ENCODE measurements around the gene AJAP1.
A peak's percentile ranks its signal among the peaks of the same experiment; 100 is the strongest.

AJAP1 gene

DNA sequence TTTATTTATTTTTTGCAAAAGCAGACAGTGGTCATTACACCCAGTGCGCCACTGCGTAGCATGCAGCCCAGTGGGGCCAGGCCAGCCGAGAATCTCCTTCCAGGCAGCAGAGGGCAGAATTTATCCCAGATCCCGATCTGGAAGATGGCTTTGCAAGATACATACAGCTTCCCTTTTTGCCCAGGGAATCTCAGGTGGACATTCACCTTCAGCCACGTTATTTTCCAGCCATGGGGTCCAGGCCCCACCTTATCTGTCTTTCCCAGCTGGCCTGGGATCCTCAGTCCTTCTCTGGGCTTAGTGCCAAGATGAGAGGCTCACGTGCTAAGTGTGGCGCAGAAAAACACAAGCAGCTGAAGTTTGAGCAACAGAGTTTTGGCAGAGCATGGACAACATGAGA lies 123.6 kb downstream of the AJAP1 start:
- DNase-seq: no peak

DNA sequence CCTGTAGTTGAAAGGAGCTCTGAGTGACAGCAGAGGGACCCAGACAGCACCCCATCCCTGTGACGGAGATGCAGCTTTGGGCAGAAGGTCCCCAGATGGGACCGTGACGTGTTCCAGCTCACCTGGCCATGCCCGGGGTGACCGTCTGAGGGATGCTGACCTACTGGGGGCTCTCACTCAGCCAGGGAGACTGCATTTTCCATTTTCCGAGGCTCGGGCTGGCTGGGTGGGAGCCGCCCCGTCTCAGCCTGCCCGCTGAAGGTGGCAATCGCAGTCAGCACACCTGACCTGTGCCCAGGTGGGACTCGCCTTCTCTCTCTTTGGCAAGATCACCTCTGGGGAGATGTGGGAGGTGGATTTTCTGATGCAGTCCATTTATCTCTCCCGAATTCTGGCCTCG lies 127.2 kb downstream of the AJAP1 start:
- DNase-seq: no peak

DNA sequence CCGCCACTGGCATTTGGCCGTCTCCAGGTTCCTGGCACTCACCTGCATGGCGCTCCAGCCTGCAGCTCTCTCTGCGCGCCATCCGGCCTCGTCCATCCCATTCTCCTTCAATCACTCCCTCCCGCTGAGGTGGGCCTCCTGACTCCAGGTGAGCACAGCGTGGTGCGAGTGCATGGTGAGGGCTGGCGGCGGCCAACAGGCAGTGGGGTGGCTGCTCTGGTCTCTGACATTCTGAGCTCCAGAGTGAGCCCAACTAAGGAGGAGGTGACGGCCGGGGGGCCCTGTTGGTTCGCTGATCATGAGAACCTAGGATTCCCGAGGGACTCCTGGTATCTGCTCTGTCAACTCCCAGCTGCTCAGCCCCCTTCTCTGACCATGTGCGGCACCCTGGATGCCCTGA lies 130.4 kb downstream of the AJAP1 start:
- no peak for DNase-seq

DNA sequence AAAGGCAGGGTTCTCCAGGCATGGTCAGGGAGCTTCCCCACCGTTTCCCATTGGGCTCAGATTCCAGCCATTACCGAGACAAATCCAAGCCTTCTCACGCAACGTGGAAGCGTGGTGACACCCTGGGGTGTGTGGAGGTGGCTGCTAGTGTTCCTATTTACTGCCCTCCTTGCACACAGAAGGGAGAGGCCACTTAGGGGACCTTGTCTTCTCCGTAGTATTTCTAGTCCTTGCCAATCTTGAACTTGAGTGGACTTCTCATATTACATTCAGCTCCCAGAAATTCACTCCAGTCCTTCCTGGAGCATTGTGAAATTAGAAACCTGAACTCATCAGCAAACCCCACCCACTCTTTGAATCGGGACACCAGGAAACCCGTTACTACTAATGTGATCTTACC lies 131.6 kb downstream of the AJAP1 start:
- no peak for DNase-seq

DNA sequence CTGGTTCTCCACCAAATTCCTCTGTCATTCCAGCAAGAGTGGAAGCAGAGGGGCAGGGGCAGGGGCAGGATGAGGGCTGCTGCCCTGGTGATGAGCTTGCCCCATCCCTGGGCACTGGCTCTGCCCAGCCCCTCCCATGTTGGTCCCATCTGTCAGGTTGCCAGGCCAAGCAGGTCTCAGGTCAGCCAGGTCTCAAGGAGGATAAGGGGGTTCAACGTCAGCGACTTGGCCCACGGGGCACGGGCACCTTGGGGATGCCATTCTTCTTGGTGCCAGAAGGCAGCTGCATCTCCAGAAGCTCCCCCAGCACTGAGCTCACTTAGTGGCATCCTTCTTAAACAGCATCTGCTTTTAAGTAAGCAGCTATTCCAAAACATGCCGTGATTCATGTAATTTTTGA lies 133.1 kb downstream of the AJAP1 start:
- DNase-seq: no peak

DNA sequence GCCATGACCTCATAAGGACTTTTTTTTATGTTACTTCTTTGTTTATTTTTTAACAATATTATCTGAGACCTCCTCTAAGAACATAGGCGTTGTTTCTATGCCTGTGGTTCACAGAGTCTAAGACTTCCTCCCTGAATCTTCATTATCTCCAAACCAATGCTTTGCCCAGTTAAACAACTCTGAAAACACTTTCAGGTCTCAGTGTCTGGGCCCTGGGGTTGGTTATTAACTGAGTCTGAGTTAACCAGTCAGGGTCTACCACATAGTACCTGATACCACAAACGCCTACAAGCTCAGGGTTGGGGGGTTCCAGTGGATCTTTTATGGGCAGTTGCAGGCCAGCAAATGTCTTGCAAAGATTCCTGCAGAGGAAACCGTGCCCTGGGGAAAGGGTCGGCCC lies 138.2 kb downstream of the AJAP1 start:
- no peak for DNase-seq

DNA sequence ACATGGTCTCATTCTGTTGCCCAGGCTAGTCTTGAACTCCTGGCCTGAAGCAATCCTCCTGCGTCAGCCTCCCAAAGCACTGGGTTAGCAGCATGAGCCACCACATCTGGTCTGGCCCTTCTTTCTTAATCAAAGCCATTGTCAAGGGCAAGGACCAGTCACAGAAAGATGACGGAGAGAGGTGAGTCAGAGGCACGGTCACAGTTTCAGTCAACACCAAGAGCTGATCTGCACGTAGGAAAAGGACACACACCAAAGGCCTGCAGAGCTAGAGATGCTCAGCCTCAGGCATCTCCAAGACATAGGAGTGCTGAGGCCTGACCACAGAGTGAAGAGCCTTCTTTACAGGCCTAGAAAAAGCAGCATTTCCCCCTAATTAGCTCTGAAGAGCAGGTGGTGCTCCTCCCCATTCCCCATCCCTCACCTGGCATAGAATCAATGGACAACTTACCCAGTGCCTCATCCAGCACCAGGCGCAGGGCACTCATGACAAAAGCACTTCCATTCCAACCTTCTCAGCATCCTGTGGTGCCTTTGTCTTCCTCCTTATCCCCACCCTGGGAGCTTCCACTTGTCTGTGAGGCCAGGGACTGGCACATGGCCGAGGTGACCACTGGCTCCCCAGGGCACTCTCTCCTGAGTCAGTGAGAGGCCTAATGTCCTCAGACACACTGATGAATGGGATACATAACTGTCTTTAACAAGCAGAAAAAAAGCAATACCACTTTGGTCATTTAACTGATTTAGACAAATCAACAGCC lies 139.8 kb downstream of the AJAP1 start:
- no peak for DNase-seq

DNA sequence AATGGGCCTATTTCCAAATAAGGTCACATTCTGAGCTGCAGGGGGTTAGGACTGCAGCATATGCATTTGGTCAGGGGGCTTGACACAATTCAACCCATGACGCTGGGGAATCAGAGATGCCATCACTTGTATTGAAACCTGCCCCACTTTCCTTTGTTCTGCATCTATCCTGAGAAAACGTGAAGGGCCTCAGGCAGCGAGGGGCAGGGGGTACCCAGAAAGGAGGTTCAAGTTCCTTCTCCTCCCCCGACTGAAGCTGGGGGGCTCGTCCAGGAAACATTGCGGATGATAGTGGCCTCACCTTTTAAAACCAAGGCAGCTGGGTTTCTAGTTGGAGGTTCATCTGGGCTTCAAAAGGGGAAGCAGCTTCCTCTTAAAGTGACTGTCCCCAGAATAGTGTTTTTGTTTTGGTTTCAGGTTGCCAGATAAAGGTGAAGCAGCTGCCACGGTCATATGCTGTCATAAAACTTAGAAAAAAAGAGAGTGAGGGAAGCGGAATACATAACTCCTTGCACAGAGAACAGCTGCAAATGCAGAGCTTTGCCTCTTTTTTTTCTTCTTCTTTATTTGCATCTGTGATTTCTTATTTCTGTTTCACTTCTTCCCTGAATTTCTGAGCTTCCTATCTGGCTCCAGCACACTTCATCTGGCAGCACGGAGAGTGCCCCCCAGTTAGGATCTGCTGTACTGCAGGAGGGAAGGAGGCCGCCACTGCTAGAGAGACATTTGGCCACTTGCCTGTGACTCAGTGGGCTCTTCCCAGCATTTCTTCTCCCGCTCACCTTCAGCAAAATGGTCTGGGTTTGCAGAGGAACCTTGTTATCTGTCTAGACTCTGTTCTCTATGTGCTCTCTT lies 142.0 kb downstream of the AJAP1 start:
- DNase-seq: no peak

DNA sequence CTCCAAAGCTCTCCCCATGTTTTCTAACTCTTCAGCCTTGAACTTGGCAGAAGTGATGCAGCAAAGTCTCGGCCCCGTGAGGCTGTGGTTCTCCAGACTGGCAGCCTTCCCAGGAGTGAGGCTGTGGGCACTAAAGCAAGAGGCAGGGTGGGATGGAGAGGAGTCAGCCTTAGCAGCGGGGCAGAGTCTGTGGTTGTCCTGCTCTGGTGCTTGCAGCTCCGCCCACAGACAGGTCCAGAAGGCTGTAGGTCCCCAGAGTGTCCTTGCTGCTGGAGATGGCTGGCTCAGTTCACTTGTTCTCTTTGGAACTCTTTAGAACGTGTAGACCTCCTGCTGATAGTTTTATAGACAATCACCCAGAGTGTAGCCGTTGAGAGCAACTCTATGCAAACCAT lies 142.6 kb downstream of the AJAP1 start:
- DNase-seq: no peak

DNA sequence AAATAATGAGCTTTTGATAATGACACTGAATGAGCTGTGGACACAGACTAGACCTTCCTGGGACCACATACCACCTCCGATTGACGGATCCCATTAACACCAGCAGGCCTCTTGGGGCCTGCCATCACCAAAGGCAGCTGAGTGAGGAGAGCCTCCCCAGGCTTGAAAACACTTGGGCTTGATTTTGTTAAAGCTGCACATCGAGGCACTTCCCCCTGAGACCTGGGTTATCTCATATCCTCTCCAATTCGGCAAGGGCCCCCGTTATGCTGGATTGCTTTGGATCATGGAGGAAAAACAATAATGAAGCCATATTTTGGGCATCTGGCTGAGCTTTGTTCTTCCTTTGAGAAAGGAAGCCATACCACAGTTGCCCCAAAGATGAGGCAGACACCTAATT lies 143.0 kb downstream of the AJAP1 start:
- DNase-seq: no peak

DNA sequence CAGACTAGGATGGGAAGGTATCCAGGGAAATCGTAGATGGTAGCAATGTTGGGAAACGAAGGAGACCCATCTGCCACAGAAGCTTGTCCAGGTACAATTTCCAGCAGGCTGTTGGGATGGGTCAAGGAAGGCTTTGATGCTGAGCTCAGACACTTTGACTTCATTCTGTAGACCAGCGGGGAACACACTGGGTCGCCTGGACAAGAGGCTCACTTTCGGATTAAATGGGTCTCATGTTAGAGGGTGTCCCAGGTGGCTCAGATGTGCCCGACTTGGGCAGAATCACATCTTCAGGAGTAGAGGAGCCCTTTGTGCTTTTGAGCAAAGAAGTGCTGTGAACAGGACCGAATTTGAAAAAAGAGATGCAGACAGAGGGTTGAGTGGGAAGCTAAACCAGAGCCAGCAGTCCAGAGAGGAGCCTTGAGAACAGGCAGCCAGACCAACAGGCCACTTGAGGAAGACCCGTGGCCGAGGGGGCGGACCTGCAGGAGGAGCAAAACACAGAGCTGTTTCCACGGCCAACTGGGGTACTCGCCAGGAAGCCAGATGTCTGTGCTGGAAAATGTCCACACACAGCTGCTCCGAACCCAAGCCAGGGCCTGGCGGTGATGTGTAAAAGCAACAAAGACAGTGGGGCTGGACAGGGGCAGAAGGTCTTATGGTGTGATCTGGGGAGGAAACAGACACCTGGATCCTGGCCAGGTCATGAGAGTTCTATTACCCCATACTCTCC lies 146.9 kb downstream of the AJAP1 start:
- no peak for DNase-seq

DNA sequence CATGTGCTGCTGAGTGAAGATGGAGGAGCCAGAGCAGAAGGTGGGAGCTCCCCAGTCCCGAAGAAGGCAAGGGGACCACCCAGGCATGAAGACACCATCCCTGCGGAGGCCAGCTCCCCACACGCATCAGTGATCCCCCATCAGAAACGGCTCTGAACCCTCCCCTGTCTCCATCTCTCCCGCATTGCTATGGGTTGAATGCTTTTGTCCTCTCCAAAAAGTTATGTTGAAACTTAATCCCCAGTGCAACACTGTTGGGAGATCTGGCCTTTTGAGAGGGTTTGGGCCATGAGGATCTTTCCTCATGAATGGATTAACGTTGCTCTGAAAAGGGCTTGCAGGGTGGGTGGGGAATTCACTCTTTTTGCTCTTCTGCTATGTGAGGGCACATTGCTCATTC lies 147.6 kb downstream of the AJAP1 start:
- DNase-seq: no peak

DNA sequence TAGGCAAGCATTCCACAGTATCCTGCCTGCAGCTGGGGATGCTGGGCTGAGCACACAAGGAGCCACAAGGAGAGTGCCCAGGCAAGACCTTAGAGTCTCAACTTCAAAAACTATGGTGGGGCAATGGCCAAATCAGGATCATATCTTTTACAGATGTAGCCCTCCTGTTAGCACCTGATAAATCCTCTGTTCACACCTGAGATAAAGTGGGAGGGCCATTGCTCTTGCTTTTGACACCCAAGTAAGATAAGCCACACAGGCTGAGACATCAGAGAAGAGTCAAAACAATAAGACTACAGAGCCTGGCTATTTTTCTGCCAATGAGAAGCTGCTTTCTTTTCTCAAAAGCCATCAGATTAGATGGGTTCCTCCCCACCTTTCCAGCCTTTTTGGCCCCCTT lies 148.9 kb downstream of the AJAP1 start:
- no peak for DNase-seq

DNA sequence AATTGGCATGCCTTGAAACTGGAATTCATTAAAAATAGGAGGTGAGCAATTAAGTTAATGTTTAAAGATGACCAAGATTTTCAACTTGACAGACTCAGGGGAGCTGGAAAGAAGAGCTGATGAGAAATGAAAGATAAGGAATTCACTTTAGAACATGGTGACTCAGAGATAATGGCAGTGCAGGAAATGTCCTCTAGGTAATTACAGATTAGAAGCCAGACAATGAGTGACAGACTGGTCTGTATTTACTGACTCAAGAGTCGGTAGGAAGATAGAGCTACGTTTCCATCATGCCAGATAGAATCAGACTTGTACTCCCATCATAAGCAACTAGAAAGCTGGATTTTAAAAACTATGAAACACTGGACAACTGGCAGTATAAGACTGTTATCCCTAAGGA lies 151.6 kb downstream of the AJAP1 start:
- no peak for DNase-seq

DNA sequence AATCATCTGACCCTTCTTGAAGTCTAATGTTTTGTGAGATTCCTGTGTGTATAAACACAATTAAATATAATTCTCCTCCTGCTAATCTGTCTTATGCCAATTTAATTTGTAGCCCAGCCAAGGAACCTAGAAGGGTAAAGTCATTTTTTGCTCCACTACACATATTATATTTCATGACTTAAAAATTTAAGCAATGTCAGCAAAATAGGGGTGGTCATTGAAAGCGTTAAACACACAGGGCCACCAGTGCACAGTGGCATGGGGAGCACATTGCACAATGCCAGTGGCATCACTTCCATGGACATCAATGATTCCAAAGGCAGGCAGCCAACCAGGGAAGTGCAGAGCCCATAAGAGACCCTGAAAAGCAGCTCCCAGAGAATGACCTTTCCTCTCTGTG lies 166.1 kb downstream of the AJAP1 start:
- DNase-seq: no peak

DNA sequence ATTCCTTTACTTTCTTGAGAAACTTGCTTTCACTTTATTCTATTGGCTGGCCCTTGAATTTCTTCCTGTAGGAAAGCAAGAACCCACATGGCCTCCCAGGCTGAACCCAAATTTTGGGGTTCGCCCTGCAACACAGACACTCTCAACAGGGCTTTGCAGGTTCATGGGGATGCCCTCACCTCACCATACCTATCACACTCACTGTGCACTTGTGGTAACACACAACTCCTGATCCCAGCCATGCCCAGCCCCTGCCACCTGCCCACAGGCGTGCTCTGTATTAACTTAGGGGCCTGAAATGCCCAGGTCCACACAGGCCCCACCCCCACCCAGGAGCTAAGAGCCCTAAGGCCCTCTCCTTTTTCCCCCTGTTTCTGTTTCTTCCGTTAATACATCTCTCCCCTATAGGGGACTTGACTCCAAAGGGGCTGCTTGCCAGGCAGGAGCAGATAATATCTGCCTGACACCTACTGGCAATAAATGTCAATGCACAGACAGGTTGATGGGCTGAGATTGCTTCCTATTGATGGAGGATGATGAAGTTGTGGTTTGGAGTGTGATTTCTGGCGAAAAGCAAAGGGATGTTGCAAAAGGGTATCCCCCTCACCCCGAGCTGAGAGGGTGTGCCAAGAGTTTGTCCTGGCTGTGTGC lies 171.5 kb downstream of the AJAP1 start:
- DNase-seq: peak; percentile 48

DNA sequence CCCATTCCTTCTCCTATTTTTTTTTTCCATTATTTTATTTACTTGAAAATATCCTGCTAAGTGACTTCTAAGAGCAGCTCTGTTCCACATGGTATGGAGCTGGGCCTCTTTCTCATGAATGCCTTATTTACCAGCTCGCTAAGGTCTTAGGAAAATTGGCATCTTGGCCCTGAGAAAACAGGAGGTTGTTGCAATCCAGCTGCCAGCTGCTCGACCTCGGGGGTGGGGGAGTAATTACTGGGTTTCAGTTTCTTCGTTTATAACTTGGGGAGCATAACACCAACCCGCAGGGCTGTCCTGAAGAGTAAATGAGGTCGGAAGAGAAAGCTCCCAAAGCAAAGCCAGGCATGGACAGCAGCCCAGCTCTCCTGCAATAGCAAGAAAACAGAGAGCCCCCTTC lies 176.3 kb downstream of the AJAP1 start:
- no peak for DNase-seq

DNA sequence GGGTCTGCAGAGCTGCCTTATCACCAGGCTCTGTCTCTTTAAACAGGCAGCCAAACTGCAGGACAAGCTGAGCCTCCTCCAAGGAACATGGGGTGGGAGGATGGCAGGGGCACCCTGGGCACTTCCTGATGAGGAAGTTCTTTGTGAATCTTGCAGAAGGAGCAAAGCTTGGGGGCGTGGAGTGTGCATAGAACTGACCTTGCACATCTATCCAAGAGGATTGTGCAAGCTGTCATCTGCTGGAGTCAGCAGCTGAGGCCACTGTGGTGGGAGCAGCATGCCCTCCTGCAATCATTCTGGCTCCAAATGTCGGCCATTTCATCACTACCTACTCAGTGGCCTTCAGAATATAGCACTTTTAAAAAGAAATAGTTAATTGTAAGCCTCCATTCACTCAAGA lies 182.2 kb downstream of the AJAP1 start:
- DNase-seq: no peak

DNA sequence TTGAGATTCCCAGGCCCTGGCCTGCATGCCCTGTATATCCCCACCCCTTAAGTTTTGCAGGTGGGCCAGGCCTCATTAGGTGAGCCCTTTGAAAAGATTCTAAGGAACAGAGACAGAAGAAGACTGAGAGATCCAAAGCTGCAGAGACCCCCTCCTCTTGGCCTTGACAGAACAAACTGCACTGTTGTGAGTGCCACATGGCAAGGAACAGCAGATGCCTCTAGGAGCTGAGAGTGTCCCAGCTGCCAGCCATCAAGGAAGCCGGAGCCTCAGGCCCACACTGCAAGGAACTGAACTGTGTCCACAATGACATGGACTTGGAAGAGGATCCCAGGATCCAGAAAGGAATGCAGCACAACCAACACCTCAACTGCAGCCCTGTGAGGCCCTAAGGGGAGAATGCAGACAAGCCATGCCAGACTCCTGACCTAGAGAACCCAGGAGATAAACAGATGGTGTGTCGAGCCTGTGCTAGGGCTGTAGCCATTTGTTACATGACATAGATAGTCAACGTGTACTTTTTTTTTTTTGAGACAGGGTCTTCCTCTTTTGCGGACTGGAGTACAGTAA lies 182.7 kb downstream of the AJAP1 start:
- DNase-seq: no peak

DNA sequence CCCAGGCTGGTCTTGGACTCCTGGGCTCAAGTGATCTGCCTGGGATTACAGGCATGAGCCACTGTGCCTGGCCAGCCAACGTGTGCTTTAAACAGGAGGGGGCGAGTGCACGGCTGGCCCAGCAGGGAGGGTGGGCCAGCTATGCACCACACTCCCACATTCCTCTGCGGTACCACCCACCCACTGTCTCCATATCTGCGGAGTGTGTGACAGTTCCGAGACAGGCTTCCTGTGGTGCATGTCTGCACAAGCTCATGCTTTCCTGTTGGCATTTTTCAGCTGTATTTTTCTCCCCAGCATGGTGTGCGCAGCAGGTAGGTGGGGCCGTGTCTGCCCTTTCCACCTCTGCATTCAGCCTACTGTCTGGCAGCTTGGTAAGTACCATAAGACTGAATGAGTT lies 183.3 kb downstream of the AJAP1 start:
- DNase-seq: no peak

DNA sequence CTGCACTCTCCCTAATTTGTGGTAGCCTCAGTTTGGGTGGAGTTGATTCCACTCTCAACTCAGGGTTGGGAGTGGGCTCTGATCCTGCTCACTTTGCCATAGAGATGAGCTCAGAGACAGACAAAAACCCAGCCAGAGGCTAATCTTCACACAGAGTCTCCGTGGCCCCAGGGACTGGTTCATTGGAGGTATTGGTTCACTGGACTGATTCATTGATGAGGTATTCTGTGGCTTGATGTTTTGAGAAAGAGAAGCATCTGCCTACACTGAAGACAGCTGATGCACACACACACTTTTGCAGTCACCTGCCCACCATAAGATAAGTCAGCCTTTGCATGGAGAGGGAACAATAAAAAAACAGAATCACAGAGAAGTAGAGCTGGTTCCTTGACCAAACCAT lies 183.8 kb downstream of the AJAP1 start:
- no peak for DNase-seq
